Esophagus squamous epithelium (tissue), 5 donors: ENCODE measurements around the gene PGGHG. TPM values are rescaled to one million over a fixed set of nuclear protein-coding genes. Genes with fewer than 3 reads are reported as not detected.
"Not testable (repeated sequence)": the region's sequence is repeated elsewhere in the genome, so short reads cannot be mapped to it uniquely, and the experiment has no call there.

Source experiments
- DNase-seq: peaks from one replicate; lab custom pipeline; 2025; lab: John Stamatoyannopoulos, UW
- H3K27ac ChIP-seq, 4 donors: fragments of 200-600 bp; sonication (generic); one replicate each; pipeline ENCODE4 v1.5.1; 2016 to 2019; ENCODE audit warnings: mild to moderate bottlenecking in 1 of 4
- H3K27me3 ChIP-seq, 4 donors: fragments of 200-600 bp; sonication (generic); 1 replicate in 3 of 4; 2 replicates in 1 of 4; pipeline versions ENCODE4 v1.5.1 to v1.6.0; 2017 to 2021; ENCODE audit warnings: antibody characterized with exemption in 1 of 4
- H3K36me3 ChIP-seq, 3 donors: fragments of 200-600 bp; sonication (generic); one replicate each; pipeline ENCODE4 v1.5.1; 2016 to 2019
- H3K4me1 ChIP-seq, 3 donors: fragments of 200-600 bp; sonication (generic); one replicate each; pipeline ENCODE4 v1.5.1; 2017 to 2019
- H3K4me3 ChIP-seq, 4 donors: fragments of 200-600 bp; sonication (generic); 1 replicate in 3 of 4; 2 replicates in 1 of 4; pipeline ENCODE4 v1.5.1; 2016 to 2019; ENCODE audit warnings: mild to moderate bottlenecking in 2 of 4, moderate library complexity in 1 of 4
- H3K9me3 ChIP-seq, 3 donors: fragments of 200-600 bp; sonication (generic); one replicate each; pipeline ENCODE4 v1.5.1; 2016 to 2019
- CTCF ChIP-seq, 6 experiments: fragments of 450-650 bp in 4 of 6; fragments of 200-600 bp in 2 of 6; sonication (generic) in 2 of 6; IDR thresholded peaks; one replicate each; pipeline ENCODE4 v1.5.1; 2016 to 2019; ENCODE audit warnings: antibody characterized with exemption in 6 of 6, mild to moderate bottlenecking in 4 of 6, moderate library complexity in 4 of 6
- POLR2A ChIP-seq, 4 donors: fragments of 450-650 bp; IDR thresholded peaks; one replicate each; pipeline ENCODE4 v1.6.1; 2017; ENCODE audit warnings: antibody characterized with exemption in 4 of 4, mild to moderate bottlenecking in 4 of 4, moderate library complexity in 3 of 4
- WGBS, 2 donors: methylation state at CpG; one replicate each; pipeline ENCODE4 v1.1.5; 2018; 5-methylcytosine and 5-hydroxymethylcytosine counted together
- intact Hi-C: fragments of 100-400 bp; cut with DNase I; formaldehyde crosslinking; loops from one replicate; pipeline ENCODE4 v1.15.0; 2022
- total RNA-seq, 4 donors: library from RNA; depleted of rRNA; stranded (reverse); fragments of >200 nt; gene quantifications; one replicate each; pipeline ENCODE4 v1.1.0, GENCODE V29; 2016
- donor health status: DM: yes; HTN: yes; CAD: no.

The PGGHG gene
- total RNA-seq, 4 donors from 2014 or later, result 5.3 to 15.3 (median 5.9) TPM

DNA sequence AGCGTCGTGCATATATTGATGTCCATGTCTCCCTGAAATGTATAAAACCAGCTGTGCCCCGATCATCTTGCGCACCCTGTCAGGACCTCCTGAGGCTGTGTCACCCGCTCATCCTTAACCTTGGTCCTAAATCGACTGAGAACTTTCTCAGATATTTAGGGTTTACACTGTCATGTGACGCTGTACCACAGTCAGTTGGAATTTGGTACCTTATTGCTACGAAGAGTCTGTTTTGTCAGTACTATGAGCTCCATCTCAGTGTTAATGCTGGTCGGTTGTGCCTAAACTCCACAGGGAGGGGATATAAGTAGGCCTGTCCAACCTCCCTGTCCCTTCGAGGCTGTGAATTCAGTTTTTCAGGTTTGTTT, 16.9 kb downstream of the PGGHG start:
- DNase-seq, result no peak
- no peaks in the 10 kb centered on the region for H3K9me3 ChIP-seq
- no peak overlapping the region for H3K4me3 ChIP-seq
- H3K27me3 ChIP-seq, result peaks cover 0 to 12% (median 0%) of the 10 kb centered on the region in 4 donors
- H3K4me1 ChIP-seq, result peaks cover 10 to 56% (median 27%) of the 10 kb centered on the region in 3 donors
- H3K36me3 ChIP-seq, result no peaks in the 10 kb centered on the region
- TF ChIP-seq POLR2A (IDR thresholded peaks at IDR 0.05) (no peak), CTCF (IDR thresholded peaks at IDR 0.05) (no peak)
- intact Hi-C loops, result no loop called here
- 94% methylated on average over 8 to 9 of the region's 10 CpGs for whole genome bisulfite sequencing, 2 donors
- H3K27ac ChIP-seq, result peak overlapping the region in 2 of 4 donors; percentile 88 to 93

DNA sequence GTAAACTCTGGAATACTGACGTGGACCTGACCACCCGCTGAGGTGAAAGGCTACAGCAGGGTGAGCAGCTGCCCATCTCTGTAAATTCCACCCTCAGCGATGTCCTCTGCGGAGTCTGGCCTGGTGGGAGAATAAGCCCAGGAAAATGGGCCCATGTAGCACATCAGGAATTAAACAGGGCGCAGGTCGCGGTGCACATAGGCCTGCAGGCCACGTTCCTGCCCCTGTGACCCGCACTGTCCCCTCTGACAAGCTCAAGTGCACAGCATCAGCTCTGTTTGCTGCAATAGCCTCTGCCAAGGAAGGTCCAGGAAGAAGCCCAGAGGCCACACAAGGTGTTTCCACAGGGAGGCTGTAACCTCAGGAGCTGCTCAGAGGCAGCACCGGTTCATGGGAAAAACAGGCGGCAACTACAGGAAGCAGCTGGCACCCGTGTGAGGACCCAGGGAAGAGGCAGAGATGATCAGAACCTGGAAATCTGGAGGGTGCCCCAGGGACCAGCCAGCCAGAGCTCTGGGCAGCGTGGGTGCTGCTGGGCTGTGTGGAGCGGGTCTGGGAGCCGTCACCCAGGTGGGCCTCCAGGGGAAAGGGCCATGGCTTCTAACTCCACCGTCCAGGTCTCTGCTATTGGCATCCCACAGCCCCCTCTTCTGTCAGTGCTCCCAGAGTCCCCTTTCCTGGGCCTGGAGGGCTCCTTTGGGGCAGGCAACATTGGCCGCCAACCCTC, 17.9 kb downstream of the PGGHG start:
- H3K36me3 ChIP-seq, result no peaks in the 10 kb centered on the region
- H3K4me1 ChIP-seq, result peaks cover 12 to 60% (median 28%) of the 10 kb centered on the region in 3 donors
- 83 to 86% methylated on average over 3 to 8 of the region's 17 CpGs for WGBS, 2 donors
- peak overlapping the region; percentile 57 to 93 (median 86) for H3K27ac ChIP-seq
- H3K9me3 ChIP-seq, result no peaks in the 10 kb centered on the region
- intact Hi-C loops, result no loop called here
- no peak for TF ChIP-seq CTCF (IDR thresholded peaks at IDR 0.05)
- TF ChIP-seq POLR2A (IDR thresholded peaks at IDR 0.05), result no peak
- peaks cover 0 to 6% (median 0%) of the 10 kb centered on the region in 4 donors for H3K27me3 ChIP-seq
- DNase-seq, result no peak
- no peak overlapping the region for H3K4me3 ChIP-seq

DNA sequence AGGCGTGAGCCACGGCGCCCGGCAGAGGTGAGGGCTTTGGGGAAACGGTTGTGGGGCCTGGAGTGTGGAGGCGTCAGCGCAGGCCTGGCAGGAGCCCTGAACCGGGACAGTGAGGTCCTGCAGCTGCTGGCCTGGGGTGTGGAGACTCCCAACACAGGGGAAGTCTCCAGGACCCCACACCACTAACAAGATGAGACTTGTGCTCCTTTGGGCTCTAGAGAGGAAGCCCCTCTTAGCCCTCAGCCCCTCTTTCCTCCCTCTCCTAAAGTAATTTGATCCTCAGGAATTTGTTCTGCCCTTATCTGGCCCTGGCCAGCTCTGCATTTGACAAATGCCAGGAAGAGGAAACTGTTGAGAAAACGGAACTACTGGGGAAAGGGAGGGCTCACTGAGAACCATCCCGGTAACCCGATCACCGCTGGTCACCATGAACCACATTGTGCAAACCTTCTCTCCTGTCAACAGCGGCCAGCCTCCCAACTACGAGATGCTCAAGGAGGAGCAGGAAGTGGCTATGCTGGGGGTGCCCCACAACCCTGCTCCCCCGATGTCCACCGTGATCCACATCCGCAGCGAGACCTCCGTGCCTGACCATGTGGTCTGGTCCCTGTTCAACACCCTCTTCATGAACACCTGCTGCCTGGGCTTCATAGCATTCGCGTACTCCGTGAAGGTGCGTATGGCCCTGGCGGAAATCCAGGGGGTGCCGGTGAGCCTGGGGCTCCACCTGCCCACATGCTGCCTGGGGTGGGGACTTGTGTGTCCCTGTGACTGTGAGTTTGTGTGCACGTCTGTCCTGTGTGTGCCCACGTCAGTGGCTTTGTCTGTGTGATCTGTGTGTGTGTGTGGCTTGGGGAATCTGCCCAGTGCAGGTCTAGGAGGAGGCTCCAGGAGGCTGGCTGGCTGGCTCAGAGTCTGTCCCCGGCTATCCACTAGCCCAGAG, 19.1 kb downstream of the PGGHG start, which contains the start of gene IFITM2:
Gene IFITM2 (plus strand): TSS at position 51 of the 943 bp plus-strand sequence. CDS start 377 bp downstream, at position 428.
- H3K4me3 ChIP-seq, result peak within 1 kb of the TSS; percentile 22 to 70 (median 46)
- H3K9me3 ChIP-seq, intact Hi-C loops, H3K27me3 ChIP-seq, DNase-seq, H3K36me3 ChIP-seq: not testable (repeated sequence)
- TF ChIP-seq CTCF (IDR thresholded peaks at IDR 0.05) (peak in 1 of 6 experiments; percentile 15), POLR2A (IDR thresholded peaks at IDR 0.05) (peak in 2 of 4 donors; percentile 55 to 85)
- 0 to 17% methylated on average over 8 to 12 of the region's 28 CpGs for WGBS, 2 donors
- H3K27ac ChIP-seq, result peak within 1 kb of the TSS; percentile 83 to 93 (median 86)
- H3K4me1 ChIP-seq, result peaks cover 19 to 73% (median 40%) of the 10 kb centered on the region in 3 donors

DNA sequence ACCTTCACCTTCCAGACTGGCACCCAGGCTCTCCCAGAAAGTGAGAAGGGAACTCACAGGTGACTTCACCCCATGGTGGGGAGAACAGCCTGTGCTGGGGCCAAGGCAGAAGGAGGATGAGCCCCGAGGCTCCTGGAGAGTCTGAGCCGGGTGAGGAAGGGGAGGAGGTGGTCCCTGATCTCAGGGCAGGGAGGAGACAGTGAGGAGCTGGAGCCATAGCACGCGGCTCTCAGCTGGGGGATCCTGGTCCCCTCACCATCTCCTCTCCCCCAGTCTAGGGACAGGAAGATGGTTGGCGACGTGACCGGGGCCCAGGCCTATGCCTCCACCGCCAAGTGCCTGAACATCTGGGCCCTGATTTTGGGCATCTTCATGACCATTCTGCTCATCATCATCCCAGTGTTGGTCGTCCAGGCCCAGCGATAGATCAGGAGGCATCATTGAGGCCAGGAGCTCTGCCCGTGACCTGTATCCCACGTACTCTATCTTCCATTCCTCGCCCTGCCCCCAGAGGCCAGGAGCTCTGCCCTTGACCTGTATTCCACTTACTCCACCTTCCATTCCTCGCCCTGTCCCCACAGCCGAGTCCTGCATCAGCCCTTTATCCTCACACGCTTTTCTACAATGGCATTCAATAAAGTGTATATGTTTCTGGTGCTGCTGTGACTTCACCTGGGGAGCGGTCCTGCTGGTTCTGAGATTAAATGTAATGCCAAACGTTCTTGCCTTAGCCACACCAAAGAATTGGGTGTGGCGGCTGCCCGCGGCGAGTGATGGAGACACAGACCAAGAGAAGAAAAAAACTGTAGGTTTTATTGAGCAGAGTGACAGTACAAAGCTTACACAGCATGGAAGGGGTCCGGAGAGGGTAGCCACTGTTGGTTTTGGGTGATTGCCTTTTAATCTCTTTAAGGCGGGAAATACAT, 20.1 kb downstream of the PGGHG start:
- H3K4me1 ChIP-seq, result peaks cover 23 to 82% (median 46%) of the 10 kb centered on the region in 3 donors
- H3K27me3 ChIP-seq, H3K36me3 ChIP-seq, intact Hi-C loops, H3K9me3 ChIP-seq, DNase-seq: not testable (repeated sequence)
- H3K4me3 ChIP-seq, result peak overlapping the region; percentile 22 to 70 (median 46)
- 15 to 29% methylated on average over 15 of the region's 24 CpGs for WGBS, 2 donors
- H3K27ac ChIP-seq, result peak overlapping the region; percentile 83 to 93 (median 86)
